ENCODE results near the gene OSBPL5. TPM values are rescaled to one million over a fixed set of nuclear protein-coding genes. Genes with fewer than 3 reads are reported as not detected.
A peak's percentile ranks its signal among the peaks of the same experiment; 100 is the strongest.

Gene OSBPL5
- total and polyA plus RNA-seq, 8 donors: 8.6 to 127 (median 25.2) TPM

DNA sequence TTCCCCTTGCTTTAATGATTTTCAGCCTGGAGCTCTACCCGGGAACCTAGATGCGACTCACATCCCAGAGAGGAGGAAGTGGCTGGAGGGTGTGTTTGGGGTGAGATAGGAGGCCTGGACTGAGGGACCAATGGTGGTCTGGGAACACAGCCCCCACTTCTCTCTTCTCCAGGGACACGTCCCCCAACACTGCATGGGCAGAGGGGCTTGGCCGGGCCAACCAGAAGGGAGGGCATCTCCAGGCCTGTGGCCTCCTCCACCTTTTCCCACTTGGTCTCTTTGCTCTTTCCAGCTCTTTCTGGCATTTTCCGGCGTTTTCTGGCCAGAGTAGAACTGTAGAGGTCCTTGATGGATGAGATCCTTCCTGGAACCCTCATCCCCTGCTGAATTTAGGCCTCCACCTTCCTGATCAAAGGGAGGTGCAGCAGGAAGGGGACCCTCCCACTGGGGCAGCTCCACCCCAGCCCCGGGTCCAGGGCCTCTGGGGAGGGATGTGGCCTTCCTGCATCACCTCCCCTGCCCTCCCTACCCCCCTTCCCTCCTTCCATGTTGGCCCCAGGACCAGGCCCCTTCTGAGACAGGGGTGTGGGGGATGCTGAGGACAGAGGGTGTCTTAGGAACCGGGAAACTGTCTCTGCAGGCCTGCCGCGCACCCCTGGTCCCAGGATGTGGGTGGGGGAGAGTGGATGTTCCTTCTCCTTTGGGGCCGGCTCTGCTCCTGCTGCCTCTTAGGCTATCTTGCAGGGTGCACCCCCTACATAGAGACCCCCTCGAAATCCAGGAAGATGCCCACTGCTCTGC is 29.1 kb upstream of the OSBPL5 start:
- Histone ChIP-seq H3K36me3 (no peaks in the 10 kb centered on the region), H3K9me3 (no peaks in the 10 kb centered on the region), H3K27ac (no peak overlapping the region), H3K4me3 (no peak overlapping the region), H3K27me3 (peaks cover 0 to 57% (median 9%) of the 10 kb centered on the region in 3 donors), H3K4me1 (no peaks in the 10 kb centered on the region)
- TF ChIP-seq POLR2AphosphoS5 (IDR thresholded peaks at IDR 0.05) (no peak), EP300 (IDR thresholded peaks at IDR 0.05) (no peak), POLR2A (IDR thresholded peaks at IDR 0.05) (no peak)
- TF ChIP-seq, protein P1, sequence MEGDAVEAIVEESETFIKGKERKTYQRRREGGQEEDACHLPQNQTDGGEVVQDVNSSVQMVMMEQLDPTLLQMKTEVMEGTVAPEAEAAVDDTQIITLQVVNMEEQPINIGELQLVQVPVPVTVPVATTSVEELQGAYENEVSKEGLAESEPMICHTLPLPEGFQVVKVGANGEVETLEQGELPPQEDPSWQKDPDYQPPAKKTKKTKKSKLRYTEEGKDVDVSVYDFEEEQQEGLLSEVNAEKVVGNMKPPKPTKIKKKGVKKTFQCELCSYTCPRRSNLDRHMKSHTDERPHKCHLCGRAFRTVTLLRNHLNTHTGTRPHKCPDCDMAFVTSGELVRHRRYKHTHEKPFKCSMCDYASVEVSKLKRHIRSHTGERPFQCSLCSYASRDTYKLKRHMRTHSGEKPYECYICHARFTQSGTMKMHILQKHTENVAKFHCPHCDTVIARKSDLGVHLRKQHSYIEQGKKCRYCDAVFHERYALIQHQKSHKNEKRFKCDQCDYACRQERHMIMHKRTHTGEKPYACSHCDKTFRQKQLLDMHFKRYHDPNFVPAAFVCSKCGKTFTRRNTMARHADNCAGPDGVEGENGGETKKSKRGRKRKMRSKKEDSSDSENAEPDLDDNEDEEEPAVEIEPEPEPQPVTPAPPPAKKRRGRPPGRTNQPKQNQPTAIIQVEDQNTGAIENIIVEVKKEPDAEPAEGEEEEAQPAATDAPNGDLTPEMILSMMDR (IDR thresholded peaks at IDR 0.05): no peak
- peak in 1 of 2 donors; percentile 16 for DNase-seq
- WGBS, 5 donors: 64 to 76% (median 73%) methylated on average over 9 to 12 of the region's 12 CpGs
- intact Hi-C loops (cut with DNase I; ENCODE audit: low total_unique reads): no loop called here

DNA sequence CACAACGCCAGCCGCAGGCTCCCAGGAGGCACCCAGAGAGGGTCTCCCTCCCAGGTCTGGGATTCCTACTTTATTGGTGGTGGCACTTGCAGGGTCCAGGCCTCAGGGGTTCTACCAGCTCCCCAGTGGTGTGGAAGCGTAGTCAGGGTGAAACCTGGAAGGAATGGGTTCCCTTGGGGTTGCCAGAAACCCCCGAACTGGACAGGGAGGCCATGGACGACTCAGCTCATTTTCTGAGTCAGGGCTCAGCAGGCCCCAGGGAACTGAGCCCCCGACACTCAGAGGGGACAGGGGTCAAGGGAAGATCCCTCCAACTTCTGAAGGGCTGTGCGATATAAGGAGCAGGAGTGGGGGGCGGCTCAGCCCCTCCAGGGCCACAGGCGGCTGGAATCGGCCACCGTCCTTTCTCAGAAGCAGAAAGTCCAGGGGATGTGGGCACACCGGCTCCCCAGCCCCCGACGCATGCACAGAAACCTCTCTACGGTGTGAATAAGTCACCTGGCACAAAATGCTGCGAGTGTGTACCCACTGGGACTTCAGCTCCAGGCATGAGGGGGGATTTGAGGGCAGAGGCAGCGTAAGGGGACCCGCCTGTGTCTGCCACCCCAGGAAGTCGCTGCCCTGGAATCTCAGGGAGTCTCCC is 28.4 kb upstream of the OSBPL5 start:
- Histone ChIP-seq H3K27ac (no peak overlapping the region), H3K27me3 (peaks cover 0 to 50% (median 9%) of the 10 kb centered on the region in 3 donors), H3K4me1 (no peaks in the 10 kb centered on the region), H3K4me3 (no peak overlapping the region), H3K9me3 (no peaks in the 10 kb centered on the region), H3K36me3 (no peaks in the 10 kb centered on the region)
- intact Hi-C loops (cut with DNase I; ENCODE audit: low total_unique reads): no loop called here
- WGBS, 5 donors: 76 to 87% (median 82%) methylated on average over 18 to 19 of the region's 19 CpGs
- TF ChIP-seq, protein P1 (IDR thresholded peaks at IDR 0.05): no peak
- TF ChIP-seq EP300 (IDR thresholded peaks at IDR 0.05) (no peak), POLR2AphosphoS5 (IDR thresholded peaks at IDR 0.05) (no peak), POLR2A (IDR thresholded peaks at IDR 0.05) (no peak)
- peak in 1 of 2 donors; percentile 22 for DNase-seq

DNA sequence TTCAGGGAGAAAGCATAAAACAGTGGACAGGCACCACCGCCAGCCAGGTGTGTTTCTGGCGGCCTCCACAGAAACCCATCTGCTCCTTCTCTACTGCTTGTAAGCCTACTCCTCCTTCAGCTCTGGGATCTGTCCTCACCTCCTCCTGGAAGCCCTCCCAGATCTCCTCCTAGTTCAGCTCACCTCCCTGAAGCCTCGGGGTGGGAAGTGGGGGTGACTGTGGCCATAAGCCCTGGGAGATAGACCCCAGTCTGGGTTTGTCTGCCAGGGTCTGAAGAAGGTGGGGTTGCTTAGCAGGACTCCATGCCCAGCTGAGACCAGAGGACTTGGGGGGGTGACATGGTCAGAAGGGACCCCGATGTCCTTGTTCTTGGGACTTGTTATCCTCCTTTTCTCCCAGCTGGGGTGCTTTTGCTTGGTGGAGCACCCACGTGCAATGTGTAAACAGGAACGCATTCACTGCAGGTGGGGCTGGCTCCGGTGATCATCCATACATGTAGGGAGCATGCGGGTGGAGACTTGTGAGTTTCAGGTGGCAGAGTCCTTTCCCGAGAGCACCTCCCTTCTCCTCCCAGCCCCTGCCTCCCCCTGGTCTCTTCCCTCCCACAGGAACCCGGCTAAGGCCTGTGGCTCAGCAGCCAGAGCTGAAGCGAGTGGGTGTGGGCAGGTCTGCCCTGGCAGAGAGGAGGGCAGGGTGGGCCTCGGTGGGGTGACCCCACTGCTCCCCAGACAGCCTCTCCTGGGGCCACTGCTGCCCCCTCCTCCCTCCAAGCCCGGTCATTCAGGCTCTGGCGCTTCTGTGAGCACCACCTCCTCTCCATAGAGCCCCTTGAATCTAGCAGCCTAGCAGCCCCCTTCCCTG is 27.6 kb upstream of the OSBPL5 start:
- Histone ChIP-seq H3K4me1 (no peaks in the 10 kb centered on the region), H3K27ac (no peak overlapping the region), H3K9me3 (no peaks in the 10 kb centered on the region), H3K4me3 (no peak overlapping the region), H3K27me3 (peaks cover 0 to 42% (median 5%) of the 10 kb centered on the region in 3 donors), H3K36me3 (no peaks in the 10 kb centered on the region)
- no peak for TF ChIP-seq EP300 (IDR thresholded peaks at IDR 0.05)
- no peak for TF ChIP-seq POLR2AphosphoS5 (IDR thresholded peaks at IDR 0.05)
- TF ChIP-seq POLR2A (IDR thresholded peaks at IDR 0.05): no peak
- TF ChIP-seq, protein P1 (IDR thresholded peaks at IDR 0.05): no peak
- intact Hi-C loops (cut with DNase I; ENCODE audit: low total_unique reads): no loop called here
- 63 to 78% (median 75%) methylated on average over 12 to 14 of the region's 14 CpGs for WGBS, 5 donors
- peak in 1 of 2 donors; percentile 14 for DNase-seq

Measured in stomach (tissue), 9 donors.